HepG2 (cell line): ENCODE measurements around the gene NOM1. TPM values are rescaled to one million over a fixed set of nuclear protein-coding genes. Genes with fewer than 3 reads are reported as not detected.

ENCODE experiments used
- ASH2L ChIP-seq: fragments of 300-600, 200-600 bp; sonication (generic); IDR thresholded peaks from 2 replicates; pipeline ENCODE4 v1.7.0; 2017; ENCODE audit warnings: low read depth, mild to moderate bottlenecking, moderate library complexity, mixed read lengths, low read length; ENCODE audit not compliant: insufficient read length
- CENPT ChIP-seq: sonication (generic); formaldehyde crosslinking; IDR thresholded peaks from 2 replicates; pipeline ENCODE4 v1.8.0; 2022; ENCODE audit warnings: low read depth, mild to moderate bottlenecking, moderate library complexity, missing genetic modification reagents
- CREBL2 ChIP-seq: sonication (generic); formaldehyde crosslinking; IDR thresholded peaks from 2 replicates; pipeline ENCODE4 v1.8.1; 2023; ENCODE audit warnings: missing genetic modification reagents, mild to moderate bottlenecking, borderline replicate concordance
- DZIP1 ChIP-seq: sonication (generic); formaldehyde crosslinking; IDR thresholded peaks from 2 replicates; pipeline ENCODE4 v1.5.0; 2020; ENCODE audit warnings: mild to moderate bottlenecking, missing genetic modification reagents
- GABPB1 ChIP-seq: IDR thresholded peaks from 2 replicates; pipeline ENCODE4 v1.6.1; 2016; ENCODE audit warnings: mild to moderate bottlenecking, missing genetic modification reagents, moderate library complexity, missing compliant biosample characterization
- GATA4 ChIP-seq: sonication (generic); IDR thresholded peaks from 2 replicates; pipeline ENCODE4 v1.6.1; 2016; ENCODE audit warnings: antibody characterized with exemption, low read depth, borderline replicate concordance
- HNF4A ChIP-seq: sonication (generic); formaldehyde crosslinking; IDR thresholded peaks from 2 replicates; pipeline ENCODE4 v1.4.0; 2020; ENCODE audit warnings: missing genetic modification reagents
- HNRNPH1 ChIP-seq: fragments of 200-400 bp; formaldehyde crosslinking; optimal IDR thresholded peaks from 2 replicates; pipeline ENCODE3; 2017; ENCODE audit warnings: mild to moderate bottlenecking, low read depth, low read length
- KDM2A ChIP-seq: sonication (generic); formaldehyde crosslinking; IDR thresholded peaks from 2 replicates; pipeline ENCODE4 v1.4.0; 2020; ENCODE audit warnings: low read depth, missing genetic modification reagents, borderline replicate concordance
- LCORL ChIP-seq, 2 experiments: fragments of 450-650 bp in 1 of 2; sonication (generic) in 1 of 2; formaldehyde crosslinking in 1 of 2; IDR thresholded peaks; 2 replicates each; pipeline versions ENCODE4 v1.5.0 to v1.6.1; 2017 to 2020; ENCODE audit warnings: antibody characterized with exemption in 1 of 2, missing genetic modification reagents in 1 of 2
- MYNN ChIP-seq: sonication (generic); formaldehyde crosslinking; IDR thresholded peaks from 2 replicates; pipeline ENCODE4 v1.4.0; 2020; ENCODE audit warnings: mild to moderate bottlenecking, low read depth, missing genetic modification reagents
- PAXIP1 ChIP-seq: sonication (generic); formaldehyde crosslinking; conservative IDR thresholded peaks from 2 replicates; pipeline ENCODE4 v1.4.0; 2020; ENCODE audit warnings: mild to moderate bottlenecking, missing genetic modification reagents, moderate library complexity
- PPARG ChIP-seq: conservative IDR thresholded peaks from 2 replicates; pipeline ENCODE4 v1.6.1; 2016; ENCODE audit warnings: missing biosample characterization, missing genetic modification reagents
- RBM22 ChIP-seq: fragments of 200-400 bp; formaldehyde crosslinking; optimal IDR thresholded peaks from 2 replicates; pipeline ENCODE3; 2017; ENCODE audit warnings: mild to moderate bottlenecking, low read length, moderate library complexity
- SAP130 ChIP-seq: IDR thresholded peaks from 2 replicates; pipeline ENCODE4 v1.6.1; 2016; ENCODE audit warnings: low read depth
- SRY ChIP-seq: sonication (generic); formaldehyde crosslinking; IDR thresholded peaks from 2 replicates; pipeline ENCODE4 v1.8.0; 2022; ENCODE audit warnings: mild to moderate bottlenecking, missing genetic modification reagents
- THAP11 ChIP-seq: IDR thresholded peaks from 2 replicates; pipeline ENCODE4 v1.6.1; 2016; ENCODE audit warnings: missing biosample characterization, missing genetic modification reagents
- ZFX ChIP-seq: sonication (generic); formaldehyde crosslinking; IDR thresholded peaks from 2 replicates; pipeline ENCODE4 v1.4.0; 2020; ENCODE audit warnings: mild to moderate bottlenecking, low read depth, missing genetic modification reagents, moderate library complexity
- ZNF235 ChIP-seq: sonication (generic); formaldehyde crosslinking; IDR thresholded peaks from 2 replicates; pipeline ENCODE4 v1.8.1; 2023; ENCODE audit warnings: mild to moderate bottlenecking, missing genetic modification reagents, borderline replicate concordance
- ZNF282 ChIP-seq: fragments of 450-650 bp; IDR thresholded peaks from 2 replicates; pipeline ENCODE4 v1.6.1; 2018; ENCODE audit not compliant: partially characterized antibody
- ZNF331 ChIP-seq: sonication (generic); formaldehyde crosslinking; IDR thresholded peaks from 2 replicates; pipeline ENCODE4 v1.4.0; 2020; ENCODE audit warnings: missing genetic modification reagents
- ZNF672 ChIP-seq: sonication (generic); formaldehyde crosslinking; IDR thresholded peaks from 2 replicates; pipeline ENCODE4 v1.8.1; 2022; ENCODE audit warnings: missing genetic modification reagents
- ZNF773 ChIP-seq: sonication (generic); formaldehyde crosslinking; IDR thresholded peaks from 2 replicates; pipeline ENCODE4 v1.4.0; 2020; ENCODE audit warnings: missing genetic modification reagents, borderline replicate concordance
- ZNF878 ChIP-seq: sonication (generic); formaldehyde crosslinking; IDR thresholded peaks from 2 replicates; pipeline ENCODE4 v1.8.1; 2023; ENCODE audit warnings: mild to moderate bottlenecking, missing genetic modification reagents, moderate library complexity
- ZSCAN12 ChIP-seq: sonication (generic); formaldehyde crosslinking; IDR thresholded peaks from 2 replicates; pipeline ENCODE4 v1.9.0; 2021; ENCODE audit warnings: mild to moderate bottlenecking, missing genetic modification reagents
- ZSCAN21 ChIP-seq: sonication (generic); formaldehyde crosslinking; IDR thresholded peaks from 2 replicates; pipeline ENCODE4 v1.8.0; 2022; ENCODE audit warnings: mild to moderate bottlenecking, missing genetic modification reagents, moderate library complexity, borderline replicate concordance
- ZSCAN25 ChIP-seq: sonication (generic); formaldehyde crosslinking; IDR thresholded peaks from 2 replicates; pipeline ENCODE4 v1.8.0; 2022; ENCODE audit warnings: mild to moderate bottlenecking, missing genetic modification reagents
- polyA plus RNA-seq, 8 experiments: library from polyadenylated mRNA; depleted of rRNA in 3 of 8; stranded (reverse) in 7 of 8; unstranded in 1 of 8; fragments of >200 nt; fragmentation: Illumina TruSeq in 4 of 8; extraction: Trizol in 4 of 8; gene quantifications; 2 replicates each; pipeline versions ENCODE4 v1.2.1 to v1.2.3, GENCODE V29; 2011 to 2016; ENCODE audit warnings: low read depth in 4 of 8, missing spikeins in 1 of 8, mixed read lengths in 1 of 8; ENCODE audit not compliant: insufficient read depth in 1 of 8
- total RNA-seq, 5 experiments: library from RNA; depleted of rRNA; stranded (reverse); fragments of >200 nt; fragmentation: Illumina TruSeq; extraction: Trizol; gene quantifications; 2 replicates each; pipeline ENCODE4 v1.2.3, GENCODE V29; 2016; ENCODE audit warnings: low read depth in 1 of 5

The NOM1 gene
- total and polyA plus RNA-seq, 2 of the 13 experiments (the other 11 are each of a cell fraction or from before 2014, with no cell fraction given), result 14.2 to 26.2 TPM

- TF ChIP-seq SAP130 (0 out of 2 replicates have a peak, but pooled peaks have one; percentile 11), CENPT (CRISPR knock-in tag) (no peak), PAXIP1 (CRISPR knock-in tag) (no peak), ZNF878 (no peak), ASH2L (no peak), ZNF672 (CRISPR knock-in tag) (no peak), GABPB1 (CRISPR knock-in tag) (peak; percentile 22; the same call in 1 of the 2 replicates), PPARG (CRISPR knock-in tag) (no peak), ZSCAN21 (CRISPR knock-in tag) (no peak), HNRNPH1 (no peak), THAP11 (no peak), RBM22 (no peak), ZSCAN25 (CRISPR knock-in tag) (peak; percentile 77; the same call in 1 of the 2 replicates), HNF4A (CRISPR knock-in tag) (no peak), ZNF773 (no peak), SRY (no peak), ZSCAN12 (CRISPR knock-in tag) (no peak), MYNN (CRISPR knock-in tag) (no peak), ZNF282 (no peak), DZIP1 (CRISPR knock-in tag) (0 out of 2 replicates have a peak, but pooled peaks have one; percentile 48), GATA4 (no peak), KDM2A (CRISPR knock-in tag) (0 out of 2 replicates have a peak, but pooled peaks have one; percentile 9), ZFX (CRISPR knock-in tag) (peak; percentile 45), ZNF235 (no peak), ZNF331 (CRISPR knock-in tag) (no peak), CREBL2 (CRISPR knock-in tag) (no peak), LCORL (IDR thresholded peaks at IDR 0.05) (no peak), LCORL (CRISPR knock-in tag; IDR thresholded peaks at IDR 0.05) (no peak)
These were observed 6.8 kb upstream of the NOM1 start (continued) for GRCh38 chr7:156942708-156943090.
